K562 (cell line): ENCODE results near the gene RPS27.

Experiments
- GATAD2A ChIP-seq: fragments of 450-650 bp; IDR thresholded peaks from 2 replicates; pipeline ENCODE4 v1.6.1; 2017
- RAD21 ChIP-seq, 2 experiments: fragments of 250-450 bp in 1 of 2; fragments of 450-650 bp in 1 of 2; sonication (Bioruptor Pico) in 1 of 2; formaldehyde crosslinking in 1 of 2; IDR thresholded peaks in 1 of 2; conservative IDR thresholded peaks in 1 of 2; 2 replicates each; pipeline versions ENCODE4 v1.4.0 to v1.8.0; 2020 to 2022; ENCODE audit warnings: mild to moderate bottlenecking in 2 of 2, moderate library complexity in 1 of 2
- ZNF408 ChIP-seq: fragments of 250-450 bp; sonication (Bioruptor Pico); IDR thresholded peaks from 2 replicates; pipeline ENCODE4 v1.4.0; 2020; ENCODE audit warnings: low read depth, mild to moderate bottlenecking, moderate library complexity
- TF ChIP-seq, protein P1 (sequence below), 3 experiments: IDR thresholded peaks in 2 of 3; conservative IDR thresholded peaks in 1 of 3; 2 replicates each; pipeline ENCODE4 v1.5.1; 2011 to 2012; ENCODE audit warnings: low read length in 3 of 3, mild to moderate bottlenecking in 3 of 3, control low read depth in 2 of 3, improper control_type of control experiment in 1 of 3, inconsistent platforms in 1 of 3, low read depth in 1 of 3, mixed read lengths in 1 of 3, moderate library complexity in 1 of 3; ENCODE audit not compliant: insufficient read depth in 2 of 3
- TF ChIP-seq, protein P2 (sequence below), 2 experiments: fragments of 450-650 bp in 1 of 2; sonication (generic) in 1 of 2; formaldehyde crosslinking in 1 of 2; IDR thresholded peaks in 1 of 2; conservative IDR thresholded peaks in 1 of 2; 2 replicates each; pipeline versions ENCODE4 v1.6.1 to v1.8.1; 2016 to 2023; ENCODE audit warnings: mild to moderate bottlenecking in 2 of 2, moderate library complexity in 2 of 2, inconsistent platforms in 1 of 2, missing genetic modification reagents in 1 of 2
- TF ChIP-seq, protein P3 (sequence below), 2 experiments: fragments of 450-650 bp; formaldehyde crosslinking in 1 of 2; IDR thresholded peaks; 2 replicates each; pipeline versions ENCODE4 v1.4.0 to v1.6.1; 2014 to 2020; ENCODE audit warnings: mild to moderate bottlenecking in 2 of 2, borderline replicate concordance in 1 of 2, low read depth in 1 of 2

DNA sequence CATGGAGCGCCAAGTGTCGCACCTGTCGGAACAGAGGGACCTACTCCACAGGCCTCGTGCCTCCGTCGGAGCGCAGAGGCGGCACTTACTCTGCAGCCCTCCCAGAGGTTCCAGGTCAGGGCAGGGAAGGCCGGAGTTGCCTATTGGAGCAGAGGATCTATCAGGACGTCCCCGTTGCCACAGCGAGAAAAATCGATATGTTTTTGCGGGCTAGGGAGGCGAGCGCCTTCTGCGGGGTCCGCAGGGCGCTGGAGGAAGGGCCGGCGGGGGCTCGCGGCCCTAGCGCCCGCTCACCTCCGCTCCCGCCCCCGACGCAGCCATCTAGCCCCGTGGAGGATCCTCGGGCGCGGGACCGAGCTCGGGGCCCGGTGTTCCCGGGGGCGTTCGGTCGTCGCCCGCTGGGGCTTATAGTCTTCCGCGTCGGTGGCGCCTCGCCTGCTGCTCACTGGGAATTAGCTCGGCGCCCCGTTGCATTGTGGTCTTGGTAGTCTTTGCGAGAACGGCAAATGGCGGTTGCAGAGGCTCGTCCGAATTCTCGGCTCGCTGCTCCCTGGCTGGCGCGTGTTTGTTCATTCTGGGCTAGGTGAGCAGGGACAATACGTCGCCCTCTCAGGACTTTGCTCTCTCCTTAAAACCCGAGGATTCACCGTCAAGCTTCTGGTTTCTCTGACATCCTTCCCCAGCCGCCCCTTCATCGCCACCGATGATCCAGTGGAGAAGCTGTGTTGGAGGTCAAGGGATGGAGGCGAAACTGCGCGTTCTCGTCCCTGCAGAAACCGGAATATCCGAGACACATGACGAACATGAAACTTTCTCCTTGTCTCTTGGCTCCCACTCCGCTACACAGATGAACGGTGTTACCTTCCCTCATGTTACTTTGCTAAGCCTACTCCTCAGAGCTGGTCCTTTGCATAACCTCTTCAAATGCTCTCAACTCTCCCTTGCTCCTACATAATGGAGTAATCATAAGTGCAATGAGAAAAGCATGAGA, 13.0 kb upstream of the RPS27 start, which contains the start of gene JTB:
- TF ChIP-seq, protein P1, sequence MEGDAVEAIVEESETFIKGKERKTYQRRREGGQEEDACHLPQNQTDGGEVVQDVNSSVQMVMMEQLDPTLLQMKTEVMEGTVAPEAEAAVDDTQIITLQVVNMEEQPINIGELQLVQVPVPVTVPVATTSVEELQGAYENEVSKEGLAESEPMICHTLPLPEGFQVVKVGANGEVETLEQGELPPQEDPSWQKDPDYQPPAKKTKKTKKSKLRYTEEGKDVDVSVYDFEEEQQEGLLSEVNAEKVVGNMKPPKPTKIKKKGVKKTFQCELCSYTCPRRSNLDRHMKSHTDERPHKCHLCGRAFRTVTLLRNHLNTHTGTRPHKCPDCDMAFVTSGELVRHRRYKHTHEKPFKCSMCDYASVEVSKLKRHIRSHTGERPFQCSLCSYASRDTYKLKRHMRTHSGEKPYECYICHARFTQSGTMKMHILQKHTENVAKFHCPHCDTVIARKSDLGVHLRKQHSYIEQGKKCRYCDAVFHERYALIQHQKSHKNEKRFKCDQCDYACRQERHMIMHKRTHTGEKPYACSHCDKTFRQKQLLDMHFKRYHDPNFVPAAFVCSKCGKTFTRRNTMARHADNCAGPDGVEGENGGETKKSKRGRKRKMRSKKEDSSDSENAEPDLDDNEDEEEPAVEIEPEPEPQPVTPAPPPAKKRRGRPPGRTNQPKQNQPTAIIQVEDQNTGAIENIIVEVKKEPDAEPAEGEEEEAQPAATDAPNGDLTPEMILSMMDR (IDR thresholded peaks at IDR 0.05 in 2 of 3, conservative IDR thresholded peaks at IDR 0.05 in 1 of 3; ENCODE audit: insufficient read depth in 2 of 3, low read depth in 1 of 3, low read length in 3 of 3): 0 out of 6 replicates have a peak, but pooled peaks of 1 of the 3 experiments have one; percentile 4
- TF ChIP-seq GATAD2A (no peak), ZNF408 (CRISPR knock-in tag) (no peak), RAD21 (CRISPR knock-in tag; conservative IDR thresholded peaks at IDR 0.05 in 1 of 2, IDR thresholded peaks at IDR 0.05 in 1 of 2) (0 out of 4 replicates have a peak, but pooled peaks of 1 of the 2 experiments have one; percentile 2)
- TF ChIP-seq, protein P2, sequence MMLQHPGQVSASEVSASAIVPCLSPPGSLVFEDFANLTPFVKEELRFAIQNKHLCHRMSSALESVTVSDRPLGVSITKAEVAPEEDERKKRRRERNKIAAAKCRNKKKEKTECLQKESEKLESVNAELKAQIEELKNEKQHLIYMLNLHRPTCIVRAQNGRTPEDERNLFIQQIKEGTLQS (IDR thresholded peaks at IDR 0.05): no peak
- TF ChIP-seq, protein P2 (CRISPR knock-in tag; conservative IDR thresholded peaks at IDR 0.05): no peak
- TF ChIP-seq, protein P3, sequence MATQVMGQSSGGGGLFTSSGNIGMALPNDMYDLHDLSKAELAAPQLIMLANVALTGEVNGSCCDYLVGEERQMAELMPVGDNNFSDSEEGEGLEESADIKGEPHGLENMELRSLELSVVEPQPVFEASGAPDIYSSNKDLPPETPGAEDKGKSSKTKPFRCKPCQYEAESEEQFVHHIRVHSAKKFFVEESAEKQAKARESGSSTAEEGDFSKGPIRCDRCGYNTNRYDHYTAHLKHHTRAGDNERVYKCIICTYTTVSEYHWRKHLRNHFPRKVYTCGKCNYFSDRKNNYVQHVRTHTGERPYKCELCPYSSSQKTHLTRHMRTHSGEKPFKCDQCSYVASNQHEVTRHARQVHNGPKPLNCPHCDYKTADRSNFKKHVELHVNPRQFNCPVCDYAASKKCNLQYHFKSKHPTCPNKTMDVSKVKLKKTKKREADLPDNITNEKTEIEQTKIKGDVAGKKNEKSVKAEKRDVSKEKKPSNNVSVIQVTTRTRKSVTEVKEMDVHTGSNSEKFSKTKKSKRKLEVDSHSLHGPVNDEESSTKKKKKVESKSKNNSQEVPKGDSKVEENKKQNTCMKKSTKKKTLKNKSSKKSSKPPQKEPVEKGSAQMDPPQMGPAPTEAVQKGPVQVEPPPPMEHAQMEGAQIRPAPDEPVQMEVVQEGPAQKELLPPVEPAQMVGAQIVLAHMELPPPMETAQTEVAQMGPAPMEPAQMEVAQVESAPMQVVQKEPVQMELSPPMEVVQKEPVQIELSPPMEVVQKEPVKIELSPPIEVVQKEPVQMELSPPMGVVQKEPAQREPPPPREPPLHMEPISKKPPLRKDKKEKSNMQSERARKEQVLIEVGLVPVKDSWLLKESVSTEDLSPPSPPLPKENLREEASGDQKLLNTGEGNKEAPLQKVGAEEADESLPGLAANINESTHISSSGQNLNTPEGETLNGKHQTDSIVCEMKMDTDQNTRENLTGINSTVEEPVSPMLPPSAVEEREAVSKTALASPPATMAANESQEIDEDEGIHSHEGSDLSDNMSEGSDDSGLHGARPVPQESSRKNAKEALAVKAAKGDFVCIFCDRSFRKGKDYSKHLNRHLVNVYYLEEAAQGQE (IDR thresholded peaks at IDR 0.05; ENCODE audit: borderline replicate concordance): no peak; the same call in 1 of the 2 replicates
- TF ChIP-seq, protein P3 (CRISPR knock-in tag; IDR thresholded peaks at IDR 0.05; ENCODE audit: low read depth): no peak
